Activated naive CD4-positive, alpha-beta T cell treated with anti-CD3 and anti-CD28 coated beads for 36 hours (primary cell): Measurements from ENCODE around the gene TMEM200A. TPM values are rescaled to one million over a fixed set of nuclear protein-coding genes. Genes with fewer than 3 reads are reported as not detected.

Source experiments
- CTCF ChIA-PET: fragments of 350-600 bp; sonication (Branson Sonifier 250); formaldehyde crosslinking; loops from one replicate; lab custom pipeline; 2021; ENCODE audit warnings: antibody characterized with exemption; lab: Charles Lee
- DNase-seq: peaks from one replicate; pipeline ENCODE4 v3.0.0-alpha.2; 2020
- H3K27ac Mint-ChIP-seq: one replicate; pipeline ENCODE4 v1.8.0; 2021; ENCODE audit warnings: mild to moderate bottlenecking, mixed read lengths
- H3K27me3 Mint-ChIP-seq: one replicate; pipeline ENCODE4 v1.8.0; 2021; ENCODE audit warnings: low read depth, mixed read lengths
- H3K36me3 Mint-ChIP-seq: one replicate; pipeline ENCODE4 v1.8.0; 2021; ENCODE audit warnings: low read depth, mixed read lengths
- H3K4me1 Mint-ChIP-seq: one replicate; pipeline ENCODE4 v1.8.0; 2021; ENCODE audit warnings: low read depth, mixed read lengths
- H3K4me3 Mint-ChIP-seq: one replicate; pipeline ENCODE4 v1.8.0; 2021; ENCODE audit warnings: mild to moderate bottlenecking, moderate library complexity, mixed read lengths
- H3K9me3 Mint-ChIP-seq: one replicate; pipeline ENCODE4 v1.8.0; 2021; ENCODE audit warnings: mixed read lengths
- intact Hi-C: fragments of 100-400 bp; cut with micrococcal nuclease; formaldehyde crosslinking; loops from one replicate; pipeline ENCODE4 v1.15.1; 2023
- total RNA-seq, 2 experiments: library from RNA; stranded (reverse); gene quantifications; one replicate each; pipeline ENCODE4 v1.2.3, GENCODE V29; 2021

The TMEM200A gene
- total RNA-seq, 2 experiments from 2014 or later: not detected

- intact Hi-C loops: no loop called here
- no peak for DNase-seq
- CTCF ChIA-PET: no interaction called here
- H3K27ac Mint-ChIP-seq: no peak overlapping the region
- H3K36me3 Mint-ChIP-seq: no peaks in the 10 kb centered on the region
- H3K27me3 Mint-ChIP-seq: no peaks in the 10 kb centered on the region
- no peaks in the 10 kb centered on the region for H3K4me1 Mint-ChIP-seq
- no peaks in the 10 kb centered on the region for H3K9me3 Mint-ChIP-seq
- H3K4me3 Mint-ChIP-seq: no peak overlapping the region
These were observed 67.0 kb downstream of the TMEM200A start for GRCh38 chr6:130432838-130433237.

- Mint-ChIP-seq H3K27me3 (no peaks in the 10 kb centered on the region), H3K36me3 (no peaks in the 10 kb centered on the region), H3K27ac (no peak overlapping the region), H3K9me3 (no peaks in the 10 kb centered on the region), H3K4me3 (no peak overlapping the region), H3K4me1 (no peaks in the 10 kb centered on the region)
- intact Hi-C loops: no loop called here
- CTCF ChIA-PET: no interaction called here
- no peak for DNase-seq
These were observed 68.5 kb downstream of the TMEM200A start for GRCh38 chr6:130434174-130434873.

- Mint-ChIP-seq H3K4me1 (no peaks in the 10 kb centered on the region), H3K27me3 (no peaks in the 10 kb centered on the region), H3K27ac (no peak overlapping the region), H3K9me3 (no peaks in the 10 kb centered on the region), H3K36me3 (no peaks in the 10 kb centered on the region), H3K4me3 (no peak overlapping the region)
- intact Hi-C loops: no loop called here
- DNase-seq: no peak
- CTCF ChIA-PET: interaction anchor here (0.6 kb wide), 1 partner anchor 1129 kb away, joined by 3 read pairs; no protein-coding TSS in a partner anchor
These were observed 69.4 kb downstream of the TMEM200A start for GRCh38 chr6:130435181-130435580.

GRCh38 chr6:130437961-130438360 lies 72.1 kb downstream of the TMEM200A start:
- no peaks in the 10 kb centered on the region for H3K9me3 Mint-ChIP-seq
- H3K4me3 Mint-ChIP-seq: no peak overlapping the region
- H3K36me3 Mint-ChIP-seq: no peaks in the 10 kb centered on the region
- no peak for DNase-seq
- H3K27ac Mint-ChIP-seq: no peak overlapping the region
- no peaks in the 10 kb centered on the region for H3K27me3 Mint-ChIP-seq
- no peaks in the 10 kb centered on the region for H3K4me1 Mint-ChIP-seq
- CTCF ChIA-PET: no interaction called here
- intact Hi-C loops: no loop called here

- Mint-ChIP-seq H3K4me3 (no peak overlapping the region), H3K27ac (no peak overlapping the region), H3K36me3 (no peaks in the 10 kb centered on the region), H3K27me3 (no peaks in the 10 kb centered on the region), H3K9me3 (no peaks in the 10 kb centered on the region), H3K4me1 (no peaks in the 10 kb centered on the region)
- CTCF ChIA-PET: no interaction called here
- intact Hi-C loops: no loop called here
- DNase-seq: no peak
These were observed 81.6 kb downstream of the TMEM200A start for GRCh38 chr6:130447374-130447773.

GRCh38 chr6:130452336-130452735 lies 86.5 kb downstream of the TMEM200A start:
- Mint-ChIP-seq H3K27ac (no peak overlapping the region), H3K4me1 (no peaks in the 10 kb centered on the region), H3K27me3 (no peaks in the 10 kb centered on the region), H3K36me3 (no peaks in the 10 kb centered on the region), H3K4me3 (no peak overlapping the region), H3K9me3 (no peaks in the 10 kb centered on the region)
- CTCF ChIA-PET: no interaction called here
- intact Hi-C loops: no loop called here
- DNase-seq: no peak

GRCh38 chr6:130453230-130453629 lies 87.4 kb downstream of the TMEM200A start:
- Mint-ChIP-seq H3K36me3 (no peaks in the 10 kb centered on the region), H3K4me3 (no peak overlapping the region), H3K9me3 (no peaks in the 10 kb centered on the region), H3K27me3 (no peaks in the 10 kb centered on the region), H3K27ac (no peak overlapping the region), H3K4me1 (peaks cover 3% of the 10 kb centered on the region)
- intact Hi-C loops: no loop called here
- CTCF ChIA-PET: no interaction called here
- no peak for DNase-seq

- Mint-ChIP-seq H3K27me3 (no peaks in the 10 kb centered on the region), H3K4me1 (peaks cover 7% of the 10 kb centered on the region), H3K9me3 (no peaks in the 10 kb centered on the region), H3K27ac (no peak overlapping the region), H3K36me3 (no peaks in the 10 kb centered on the region), H3K4me3 (no peak overlapping the region)
- intact Hi-C loops: no loop called here
- CTCF ChIA-PET: no interaction called here
- DNase-seq: no peak
These were observed 91.8 kb downstream of the TMEM200A start for GRCh38 chr6:130457605-130458004.

- H3K4me1 Mint-ChIP-seq: peaks cover 7% of the 10 kb centered on the region
- H3K4me3 Mint-ChIP-seq: no peak overlapping the region
- H3K36me3 Mint-ChIP-seq: no peaks in the 10 kb centered on the region
- no peaks in the 10 kb centered on the region for H3K9me3 Mint-ChIP-seq
- intact Hi-C loops: no loop called here
- no peaks in the 10 kb centered on the region for H3K27me3 Mint-ChIP-seq
- no peak for DNase-seq
- no peak overlapping the region for H3K27ac Mint-ChIP-seq
- CTCF ChIA-PET: no interaction called here
These were observed 93.5 kb downstream of the TMEM200A start for GRCh38 chr6:130459316-130459715.

- peaks cover 7% of the 10 kb centered on the region for H3K4me1 Mint-ChIP-seq
- no peaks in the 10 kb centered on the region for H3K9me3 Mint-ChIP-seq
- no peak for DNase-seq
- no peak overlapping the region for H3K27ac Mint-ChIP-seq
- H3K36me3 Mint-ChIP-seq: no peaks in the 10 kb centered on the region
- intact Hi-C loops: no loop called here
- no peak overlapping the region for H3K4me3 Mint-ChIP-seq
- CTCF ChIA-PET: interaction anchor here (0.6 kb wide), 1 partner anchor 22 kb away, joined by 3 read pairs; no protein-coding TSS in a partner anchor
- H3K27me3 Mint-ChIP-seq: no peaks in the 10 kb centered on the region
These were observed 95.1 kb downstream of the TMEM200A start for GRCh38 chr6:130460934-130461333.

GRCh38 chr6:130466052-130466747 lies 100.4 kb downstream of the TMEM200A start:
- CTCF ChIA-PET: interaction anchor here (0.8 kb wide), 1 partner anchor 232 kb away, joined by 3 read pairs; no protein-coding TSS in a partner anchor
- intact Hi-C loops: no loop called here
- Mint-ChIP-seq H3K4me3 (no peak overlapping the region), H3K9me3 (no peaks in the 10 kb centered on the region), H3K4me1 (peaks cover 5% of the 10 kb centered on the region), H3K36me3 (no peaks in the 10 kb centered on the region), H3K27ac (no peak overlapping the region), H3K27me3 (no peaks in the 10 kb centered on the region)
- DNase-seq: no peak

GRCh38 chr6:130466748-130467061 lies 100.9 kb downstream of the TMEM200A start:
- no peak overlapping the region for H3K4me3 Mint-ChIP-seq
- H3K27me3 Mint-ChIP-seq: no peaks in the 10 kb centered on the region
- CTCF ChIA-PET: interaction anchor here (0.8 kb wide), 1 partner anchor 232 kb away, joined by 3 read pairs; no protein-coding TSS in a partner anchor
- no peaks in the 10 kb centered on the region for H3K9me3 Mint-ChIP-seq
- intact Hi-C loops: no loop called here
- no peak for DNase-seq
- peaks cover 3% of the 10 kb centered on the region for H3K4me1 Mint-ChIP-seq
- no peak overlapping the region for H3K27ac Mint-ChIP-seq
- H3K36me3 Mint-ChIP-seq: no peaks in the 10 kb centered on the region
